K562 (cell line): ENCODE measurements around the gene HOXC5. TPM values are rescaled to one million over a fixed set of nuclear protein-coding genes. Genes with fewer than 3 reads are reported as not detected.

ENCODE experiments used
- ATAC-seq: fragments of 200-7000 bp; cut with Tn5 transposase; 3 replicates; pipeline ENCODE4 v1.9.1; 2020; ENCODE audit warnings: moderate library complexity
- BruUV-seq: library from RNA; stranded (reverse); fragments of 400-500 nt; replicated peaks from 2 replicates; lab custom pipeline; 2021; lab: Mats Ljungman, UMichigan
- CTCF ChIA-PET: fragments of 300-600 bp; formaldehyde crosslinking; extraction: SDS; loops from one replicate; lab custom pipeline; 2021; ENCODE audit warnings: low intra/inter-chr PET ratio; lab: Yijun Ruan, JAX
- POLR2A ChIA-PET: fragments of 300-600, 350-650 bp; sonication (Branson Sonifier 250); formaldehyde crosslinking; extraction: SDS; loops from one replicate; lab custom pipeline; 2021; ENCODE audit warnings: antibody characterized with exemption, inconsistent platforms; lab: Yijun Ruan, JAX
- DNase-seq, 4 experiments: peaks; one replicate each; pipeline versions ENCODE4 v3.0.0 to v3.0.0-alpha.2; 2011 to 2018; ENCODE audit warnings: low spot score in 3 of 4, mixed read lengths in 3 of 4; ENCODE audit errors: extremely low read depth in 1 of 4
- FAIRE-seq: peaks from 2 replicates; lab custom pipeline; 2011; peaks lifted over from hg19 to GRCh38; lab: Jason Lieb, UNC
- H2AFZ ChIP-seq: 2 replicates; pipeline ENCODE4 v1.6.0; 2011; ENCODE audit warnings: low read depth, low read length, control low read depth, inconsistent platforms
- H3K27ac ChIP-seq: fragments of 200-600 bp; 3 replicates; pipeline ENCODE4 v1.8.0; 2011; ENCODE audit warnings: low read depth, mild to moderate bottlenecking, control low read depth, inconsistent platforms, low read length, moderate library complexity, mixed read lengths; ENCODE audit errors: extremely low read depth
- H3K27me3 ChIP-seq, 2 experiments: fragments of 300-600 bp in 1 of 2; 2 replicates in 1 of 2; 3 replicates in 1 of 2; pipeline versions ENCODE4 v1.6.0 to v1.8.0; 2011; ENCODE audit warnings: inconsistent platforms in 2 of 2, low read length in 2 of 2, mild to moderate bottlenecking in 1 of 2, mixed read lengths in 1 of 2, moderate library complexity in 1 of 2; ENCODE audit not compliant: control insufficient read depth in 2 of 2, insufficient read depth in 2 of 2
- H3K36me3 ChIP-seq: fragments of 300-600 bp; 3 replicates; pipeline ENCODE4 v1.8.0; 2011; ENCODE audit warnings: mild to moderate bottlenecking, low read length, inconsistent platforms; ENCODE audit not compliant: control insufficient read depth, insufficient read depth
- H3K4me1 ChIP-seq, 2 experiments: fragments of 200-600 bp in 1 of 2; replicated peaks in 1 of 2; 2 replicates in 1 of 2; 3 replicates in 1 of 2; pipeline versions ENCODE4 v1.5.1 to v1.8.0; 2011; ENCODE audit warnings: inconsistent platforms in 2 of 2, low read length in 2 of 2, mild to moderate bottlenecking in 1 of 2, mixed read lengths in 1 of 2, moderate library complexity in 1 of 2; ENCODE audit not compliant: control insufficient read depth in 2 of 2, insufficient read depth in 2 of 2
- H3K4me2 ChIP-seq: 2 replicates; pipeline ENCODE4 v1.6.1; 2011; ENCODE audit warnings: low read length, control low read depth, inconsistent platforms, mixed read lengths; ENCODE audit not compliant: insufficient read depth
- H3K4me3 ChIP-seq: fragments of 200-600 bp; sonication (generic), shearing (Covaris generic); 2 replicates; pipeline ENCODE4 v1.5.1; 2016; ENCODE audit warnings: control low read depth, inconsistent platforms
- H3K79me2 ChIP-seq: fragments of 200-600 bp; 3 replicates; pipeline ENCODE4 v1.8.0; 2011; ENCODE audit warnings: low read length, inconsistent platforms; ENCODE audit not compliant: control insufficient read depth, insufficient read depth
- H3K9ac ChIP-seq, 2 experiments: 2 replicates each; pipeline versions ENCODE4 v1.6.0 to v1.6.1; 2011; ENCODE audit warnings: low read depth in 2 of 2, low read length in 2 of 2, control low read depth in 1 of 2, inconsistent platforms in 1 of 2, mild to moderate bottlenecking in 1 of 2, mixed read lengths in 1 of 2; ENCODE audit not compliant: insufficient read depth in 1 of 2
- H3K9me1 ChIP-seq: one replicate; pipeline ENCODE4 v1.6.0; 2011; ENCODE audit warnings: inconsistent platforms, mild to moderate bottlenecking, low read length, moderate library complexity; ENCODE audit not compliant: control insufficient read depth, insufficient read depth
- H3K9me3 ChIP-seq: replicated peaks from 2 replicates; pipeline ENCODE4 v1.5.1; 2011; ENCODE audit warnings: low read depth, low read length, inconsistent platforms; ENCODE audit not compliant: control insufficient read depth, insufficient read depth
- H4K20me1 ChIP-seq: replicated peaks from 2 replicates; pipeline ENCODE4 v1.6.1; 2011; ENCODE audit warnings: low read length, inconsistent platforms, mixed read lengths; ENCODE audit not compliant: control insufficient read depth, insufficient read depth
- HNRNPLL ChIP-seq: fragments of 200-400 bp; formaldehyde crosslinking; IDR thresholded peaks from 2 replicates; pipeline ENCODE4 v1.6.1; 2017; ENCODE audit warnings: low read length, low read depth, mild to moderate bottlenecking; ENCODE audit not compliant: poor library complexity, severe bottlenecking
- SRF ChIP-seq, 2 experiments: fragments of 250-450, 450-650 bp in 1 of 2; sonication (Bioruptor Pico) in 1 of 2; sonication (generic) in 1 of 2; formaldehyde crosslinking; IDR thresholded peaks; 2 replicates each; pipeline versions ENCODE4 v1.5.0 to v1.5.1; 2020 to 2022; ENCODE audit warnings: mild to moderate bottlenecking in 1 of 2, missing genetic modification reagents in 1 of 2
- U2AF1 ChIP-seq: fragments of 200-400 bp; formaldehyde crosslinking; optimal IDR thresholded peaks from 2 replicates; pipeline ENCODE3; 2017; ENCODE audit warnings: mild to moderate bottlenecking, low read depth, low read length, moderate library complexity
- ZNF311 ChIP-seq: fragments of 250-450 bp; sonication (Bioruptor Pico); IDR thresholded peaks from 2 replicates; pipeline ENCODE4 v1.4.0; 2020; ENCODE audit warnings: mild to moderate bottlenecking, moderate library complexity
- WGBS: fragments of 100-300 bp; shearing (Covaris generic); methylation state at CpG from one replicate; pipeline ENCODE4 v1.1.6; 2016; ENCODE audit warnings: low coverage, mixed read lengths; ENCODE audit not compliant: insufficient coverage; ENCODE audit errors: missing lambda C conversion rate; 5-methylcytosine and 5-hydroxymethylcytosine counted together
- in situ Hi-C: fragments of 300-500 bp; cut with MboI; formaldehyde crosslinking; loops from 4 replicates; pipeline ENCODE4 v1.15.0; 2018; ENCODE audit warnings: inconsistent platforms, mixed read lengths
- intact Hi-C: fragments of 100-400 bp; cut with micrococcal nuclease; formaldehyde crosslinking; loops from 2 replicates; pipeline ENCODE4 v1.14.2; 2022
- polyA plus RNA-seq, 8 experiments: library from polyadenylated mRNA; depleted of rRNA in 4 of 8; stranded (reverse) in 5 of 8; unstranded in 3 of 8; fragments of >200 nt; fragmentation: Nextera tagmentation in 2 of 8; fragmentation: Illumina TruSeq in 1 of 8; extraction: Ambion mirVana in 2 of 8; extraction: Trizol in 1 of 8; gene quantifications; 2 replicates each; pipeline versions ENCODE4 v1.2.1 to v1.2.3, GENCODE V29; 2011 to 2014; ENCODE audit warnings: inconsistent platforms in 1 of 8, missing spikeins in 1 of 8
- total RNA-seq, 7 experiments: library from RNA; depleted of rRNA in 6 of 7; stranded (reverse); fragments of >200 nt in 6 of 7; fragmentation: Illumina TruSeq in 2 of 7; extraction: Trizol in 2 of 7; gene quantifications; 2 replicates each; pipeline versions ENCODE4 v1.2.1 to v1.2.3, GENCODE V29; 2011 to 2021; ENCODE audit warnings: low replicate concordance in 1 of 7

The HOXC5 gene
- total and polyA plus RNA-seq, 9 of the 15 experiments (the other 6 are each of a cell fraction or from before 2014, with no cell fraction given) = 0.10 to 0.44 (median 0.18) TPM; not detected in 4

GRCh38 chr12:53993162-53994008 lies 39.5 kb upstream of the HOXC5 start:
- Histone ChIP-seq H3K4me3 (no peak overlapping the region), H3K9me3 (no peaks in the 10 kb centered on the region), H3K9me1 (no peaks in the 10 kb centered on the region), H3K4me1 (peaks cover 41 to 62% of the 10 kb centered on the region in 2 experiments), H2AFZ (no peak overlapping the region), H3K27ac (no peak overlapping the region), H3K4me2 (no peak overlapping the region), H4K20me1 (no peaks in the 10 kb centered on the region), H3K9ac (peak overlapping the region in 1 of 2 experiments; percentile 96; a peak in 1 of 4 replicates), H3K79me2 (peaks cover 25% of the 10 kb centered on the region), H3K36me3 (no peaks in the 10 kb centered on the region), H3K27me3 (peaks cover 0 to 10% of the 10 kb centered on the region in 2 experiments; a peak in 2 of 5 replicates)
- in situ Hi-C loops (no loop called here), intact Hi-C loops (no loop called here)
- POLR2A ChIA-PET = interaction anchor here (0.6 to 1.2 kb wide), 3 partner anchors 25 to 534 kb away, joined by 3 to 4 read pairs (median 4); no protein-coding TSS in a partner anchor
- DNase-seq (no peak), FAIRE-seq (no peak), ATAC-seq (no peak)
- TF ChIP-seq ZNF311 (no peak), HNRNPLL (peak; percentile 26)
- 80% methylated on average over 18 of the region's 18 CpGs for WGBS
- BruUV-seq = no TSS peak
- CTCF ChIA-PET = no interaction called here

GRCh38 chr12:53994009-53994263 lies 38.9 kb upstream of the HOXC5 start:
- BruUV-seq = no TSS peak

More at GRCh38 chr12:53994009-53994263, 38.9 kb upstream of the HOXC5 start:
- Histone ChIP-seq H3K4me2 (peak overlapping the region; percentile 92; the same call in 1 of the 2 replicates), H3K79me2 (peaks cover 26% of the 10 kb centered on the region), H3K36me3 (no peaks in the 10 kb centered on the region), H3K27ac (no peak overlapping the region), H4K20me1 (no peaks in the 10 kb centered on the region), H3K4me3 (no peak overlapping the region), H3K9me3 (no peaks in the 10 kb centered on the region), H3K9me1 (no peaks in the 10 kb centered on the region), H3K27me3 (peaks cover 0 to 10% of the 10 kb centered on the region in 2 experiments; a peak in 2 of 5 replicates), H3K9ac (peak overlapping the region in 1 of 2 experiments; percentile 96; a peak in 2 of 4 replicates), H2AFZ (peak overlapping the region; percentile 93; the same call in 1 of the 2 replicates), H3K4me1 (peaks cover 41 to 65% of the 10 kb centered on the region in 2 experiments)
- POLR2A ChIA-PET = interaction anchor here (1.0 to 1.2 kb wide), 2 partner anchors 25 to 214 kb away, joined by 4 read pairs; no protein-coding TSS in a partner anchor
- intact Hi-C loops (no loop called here), in situ Hi-C loops (no loop called here)
- TF ChIP-seq U2AF1 (peak; percentile 20), SRF (CRISPR knock-in tag; IDR thresholded peaks at IDR 0.05) (no peak)
- ATAC-seq (no peak), DNase-seq (no peak), FAIRE-seq (no peak)
- WGBS = 81% methylated on average over 11 of the region's 19 CpGs
- CTCF ChIA-PET = no interaction called here
